ENCODE results near the gene ZC3H6. TPM values are rescaled to one million over a fixed set of nuclear protein-coding genes. Genes with fewer than 3 reads are reported as not detected.

Gene ZC3H6
- total RNA-seq, 1 donor from 2014 or later: 12.0 TPM

DNA sequence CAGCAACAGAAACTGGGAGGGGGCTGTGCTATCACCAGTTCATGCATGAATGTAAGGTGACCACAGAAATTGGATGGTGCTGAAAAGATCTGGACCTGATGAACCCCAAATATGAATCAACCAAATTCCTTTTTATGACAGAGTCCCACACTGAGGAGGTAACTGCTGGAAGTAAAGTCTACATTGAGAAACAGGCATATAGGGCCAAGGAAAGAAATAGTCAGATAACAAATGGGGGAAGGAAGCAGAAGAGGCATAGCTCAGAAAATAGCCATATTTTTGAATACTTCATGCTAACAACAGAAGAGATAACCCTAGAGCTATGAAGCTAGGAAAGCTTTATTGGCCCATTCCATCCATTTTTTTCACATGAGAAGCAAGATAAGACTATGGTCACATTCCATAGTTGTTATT is 25.8 kb downstream of the ZC3H6 start:
- TF ChIP-seq, protein P1, sequence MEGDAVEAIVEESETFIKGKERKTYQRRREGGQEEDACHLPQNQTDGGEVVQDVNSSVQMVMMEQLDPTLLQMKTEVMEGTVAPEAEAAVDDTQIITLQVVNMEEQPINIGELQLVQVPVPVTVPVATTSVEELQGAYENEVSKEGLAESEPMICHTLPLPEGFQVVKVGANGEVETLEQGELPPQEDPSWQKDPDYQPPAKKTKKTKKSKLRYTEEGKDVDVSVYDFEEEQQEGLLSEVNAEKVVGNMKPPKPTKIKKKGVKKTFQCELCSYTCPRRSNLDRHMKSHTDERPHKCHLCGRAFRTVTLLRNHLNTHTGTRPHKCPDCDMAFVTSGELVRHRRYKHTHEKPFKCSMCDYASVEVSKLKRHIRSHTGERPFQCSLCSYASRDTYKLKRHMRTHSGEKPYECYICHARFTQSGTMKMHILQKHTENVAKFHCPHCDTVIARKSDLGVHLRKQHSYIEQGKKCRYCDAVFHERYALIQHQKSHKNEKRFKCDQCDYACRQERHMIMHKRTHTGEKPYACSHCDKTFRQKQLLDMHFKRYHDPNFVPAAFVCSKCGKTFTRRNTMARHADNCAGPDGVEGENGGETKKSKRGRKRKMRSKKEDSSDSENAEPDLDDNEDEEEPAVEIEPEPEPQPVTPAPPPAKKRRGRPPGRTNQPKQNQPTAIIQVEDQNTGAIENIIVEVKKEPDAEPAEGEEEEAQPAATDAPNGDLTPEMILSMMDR (IDR thresholded peaks at IDR 0.05): no peak
- TF ChIP-seq POLR2A (IDR thresholded peaks at IDR 0.05) (no peak), POLR2AphosphoS5 (IDR thresholded peaks at IDR 0.05; ENCODE audit: insufficient read depth in 1 of 2, low read depth in 1 of 2) (no peak)
- Histone ChIP-seq H3K27ac (no peak overlapping the region), H3K4me3 (no peak overlapping the region), H3K4me1 (no peaks in the 10 kb centered on the region), H3K9me3 (no peaks in the 10 kb centered on the region), H3K27me3 (no peaks in the 10 kb centered on the region), H3K36me3 (peaks cover 0 to 7% of the 10 kb centered on the region in 2 donors)
- no peak for DNase-seq (ENCODE audit: extremely low spot score in 2 of 2)
- intact Hi-C loops (cut with DNase I): no loop called here

GRCh38 chr2:112301973-112302372 is 26.6 kb downstream of the ZC3H6 start:
- Histone ChIP-seq H3K36me3 (peaks cover 0 to 14% of the 10 kb centered on the region in 2 donors), H3K27me3 (no peaks in the 10 kb centered on the region), H3K27ac (no peak overlapping the region), H3K4me1 (no peaks in the 10 kb centered on the region), H3K9me3 (no peaks in the 10 kb centered on the region), H3K4me3 (no peak overlapping the region)
- TF ChIP-seq POLR2AphosphoS5 (IDR thresholded peaks at IDR 0.05; ENCODE audit: insufficient read depth in 1 of 2, low read depth in 1 of 2) (no peak), POLR2A (IDR thresholded peaks at IDR 0.05) (no peak)
- TF ChIP-seq, protein P1 (IDR thresholded peaks at IDR 0.05): no peak
- intact Hi-C loops (cut with DNase I): no loop called here
- DNase-seq (ENCODE audit: extremely low spot score in 2 of 2): no peak

DNA sequence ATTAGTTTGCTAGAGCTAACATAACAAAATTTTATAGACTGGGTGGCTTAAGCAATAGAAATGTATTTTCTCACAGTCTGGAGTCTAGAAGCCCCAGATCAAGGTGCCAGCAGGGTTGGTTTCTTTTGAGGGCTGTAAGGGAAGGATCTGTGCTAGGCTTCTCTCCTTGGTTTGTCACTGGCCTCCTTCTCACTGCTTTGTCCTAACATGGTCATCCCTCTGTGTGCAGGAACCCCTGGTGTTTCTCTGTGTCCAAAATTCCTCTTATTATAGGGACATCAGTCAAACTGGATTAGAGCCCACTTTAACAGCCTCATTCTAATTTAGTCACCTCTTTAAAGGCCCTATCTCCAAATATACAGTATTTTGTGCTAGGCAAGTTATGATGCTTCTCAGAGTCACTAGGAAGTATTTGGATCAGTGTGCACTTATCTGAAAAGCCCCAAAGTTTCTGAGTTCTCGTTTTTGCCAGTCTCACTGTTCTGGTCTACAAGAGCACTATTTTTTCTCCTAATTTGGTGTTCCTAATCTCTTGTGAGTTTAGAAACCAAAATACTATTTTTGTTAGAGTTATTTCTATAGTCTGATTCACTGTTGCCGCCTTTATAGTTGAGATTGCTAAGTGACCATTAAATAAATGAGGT is 29.0 kb downstream of the ZC3H6 start:
- H3K4me1 ChIP-seq: no peaks in the 10 kb centered on the region
- DNase-seq (ENCODE audit: extremely low spot score in 2 of 2): no peak
- H3K27ac ChIP-seq: no peak overlapping the region
- intact Hi-C loops (cut with DNase I): no loop called here
- H3K9me3 ChIP-seq: no peaks in the 10 kb centered on the region
- H3K27me3 ChIP-seq: no peaks in the 10 kb centered on the region
- TF ChIP-seq, protein P1 (IDR thresholded peaks at IDR 0.05): no peak
- TF ChIP-seq POLR2AphosphoS5 (IDR thresholded peaks at IDR 0.05; ENCODE audit: insufficient read depth in 1 of 2, low read depth in 1 of 2) (no peak), POLR2A (IDR thresholded peaks at IDR 0.05) (no peak)
- H3K36me3 ChIP-seq: peaks cover 0 to 16% of the 10 kb centered on the region in 2 donors
- no peak overlapping the region for H3K4me3 ChIP-seq

DNA sequence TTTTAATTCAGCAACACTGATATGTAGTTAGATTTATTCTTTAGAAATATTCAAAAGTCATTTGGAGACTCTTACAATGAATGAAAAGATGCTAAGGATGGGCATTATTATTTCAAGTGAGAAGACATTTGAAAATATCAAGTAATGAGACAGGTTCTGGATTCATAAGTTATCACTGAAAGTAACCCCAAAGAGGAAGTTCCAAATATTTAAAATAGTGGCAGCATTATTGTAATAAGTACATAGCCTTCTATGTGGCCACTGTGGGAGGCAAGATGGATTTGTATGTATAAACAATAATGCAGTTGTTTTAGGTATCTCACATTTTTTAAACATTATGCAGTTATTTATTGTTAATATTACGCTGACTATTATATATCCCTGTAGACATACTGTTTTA is 29.7 kb downstream of the ZC3H6 start:
- Histone ChIP-seq H3K4me3 (no peak overlapping the region), H3K36me3 (peaks cover 0 to 16% of the 10 kb centered on the region in 2 donors), H3K9me3 (no peaks in the 10 kb centered on the region), H3K4me1 (no peaks in the 10 kb centered on the region), H3K27me3 (no peaks in the 10 kb centered on the region), H3K27ac (no peak overlapping the region)
- intact Hi-C loops (cut with DNase I): no loop called here
- TF ChIP-seq POLR2A (IDR thresholded peaks at IDR 0.05): no peak
- TF ChIP-seq POLR2AphosphoS5 (IDR thresholded peaks at IDR 0.05; ENCODE audit: insufficient read depth in 1 of 2, low read depth in 1 of 2): no peak
- TF ChIP-seq, protein P1 (IDR thresholded peaks at IDR 0.05): no peak
- DNase-seq (ENCODE audit: extremely low spot score in 2 of 2): no peak

DNA sequence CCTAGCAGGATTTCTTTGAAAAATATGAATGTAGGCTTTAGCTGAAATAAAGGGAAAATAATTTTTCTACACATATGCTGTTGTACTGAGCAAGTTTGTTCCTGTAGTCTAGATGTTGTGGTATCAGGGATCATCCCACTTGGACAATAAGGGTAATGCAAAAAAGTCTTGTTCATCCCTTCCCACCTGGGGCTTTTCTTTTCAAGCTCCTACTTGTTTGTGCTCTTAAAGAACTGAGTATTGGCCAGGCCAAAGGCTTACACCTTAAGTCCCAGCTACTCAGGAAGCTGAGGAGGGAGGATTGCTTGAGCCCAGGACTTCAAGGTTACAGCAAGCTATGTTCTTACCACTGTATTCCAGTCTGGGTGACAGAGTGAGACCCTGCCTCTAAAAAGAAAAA is 35.5 kb downstream of the ZC3H6 start:
- H3K36me3 ChIP-seq: peaks cover 0 to 27% of the 10 kb centered on the region in 2 donors

More for the DNA sequence above, 35.5 kb downstream of the ZC3H6 start:
- intact Hi-C loops (cut with DNase I): no loop called here
- TF ChIP-seq POLR2AphosphoS5 (IDR thresholded peaks at IDR 0.05; ENCODE audit: insufficient read depth in 1 of 2, low read depth in 1 of 2) (no peak), POLR2A (IDR thresholded peaks at IDR 0.05) (no peak)
- TF ChIP-seq, protein P1 (IDR thresholded peaks at IDR 0.05): no peak
- Histone ChIP-seq H3K27me3 (no peaks in the 10 kb centered on the region), H3K27ac (no peak overlapping the region), H3K4me1 (no peaks in the 10 kb centered on the region), H3K9me3 (no peaks in the 10 kb centered on the region), H3K4me3 (no peak overlapping the region)
- DNase-seq (ENCODE audit: extremely low spot score in 2 of 2): no peak

Data from vagina (tissue), 2 donors.